ENCODE data around the gene FIBP. TPM values are rescaled to one million over a fixed set of nuclear protein-coding genes. Genes with fewer than 3 reads are reported as not detected.
A peak's percentile ranks its signal among the peaks of the same experiment; 100 is the strongest.

Gene FIBP
- total and polyA plus RNA-seq, 12 donors: 57.9 to 183 (median 72.4) TPM

DNA sequence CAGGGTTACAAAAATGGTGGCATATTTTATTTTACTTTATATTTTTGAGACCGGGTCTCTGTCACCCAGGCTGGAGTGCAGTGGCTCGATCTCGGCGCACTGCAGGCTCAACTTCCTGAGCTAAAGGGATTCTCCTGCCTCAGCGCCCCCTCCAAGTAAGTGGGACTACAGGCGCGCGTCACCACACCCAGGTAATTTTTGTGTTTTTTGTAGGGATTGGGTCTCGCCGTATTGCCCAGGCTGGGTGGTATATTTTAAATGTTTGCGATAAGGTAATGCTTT is 12.6 kb upstream of the FIBP start:
- no peaks in the 10 kb centered on the region for H3K36me3 ChIP-seq (replicated peaks in 1 of 2)
- WGBS, 4 donors: 76 to 81% (median 77%) methylated on average over 11 of the region's 11 CpGs
- H3K4me1 ChIP-seq (replicated peaks in 1 of 2): peaks cover 12 to 16% of the 10 kb centered on the region in 2 donors
- intact Hi-C loops (cut with DNase I): no loop called here
- no peaks in the 10 kb centered on the region for H3K9me3 ChIP-seq (replicated peaks in 1 of 3)
- H3K27me3 ChIP-seq: no peaks in the 10 kb centered on the region
- no peak for TF ChIP-seq POLR2A (IDR thresholded peaks at IDR 0.05)
- TF ChIP-seq, protein P1, sequence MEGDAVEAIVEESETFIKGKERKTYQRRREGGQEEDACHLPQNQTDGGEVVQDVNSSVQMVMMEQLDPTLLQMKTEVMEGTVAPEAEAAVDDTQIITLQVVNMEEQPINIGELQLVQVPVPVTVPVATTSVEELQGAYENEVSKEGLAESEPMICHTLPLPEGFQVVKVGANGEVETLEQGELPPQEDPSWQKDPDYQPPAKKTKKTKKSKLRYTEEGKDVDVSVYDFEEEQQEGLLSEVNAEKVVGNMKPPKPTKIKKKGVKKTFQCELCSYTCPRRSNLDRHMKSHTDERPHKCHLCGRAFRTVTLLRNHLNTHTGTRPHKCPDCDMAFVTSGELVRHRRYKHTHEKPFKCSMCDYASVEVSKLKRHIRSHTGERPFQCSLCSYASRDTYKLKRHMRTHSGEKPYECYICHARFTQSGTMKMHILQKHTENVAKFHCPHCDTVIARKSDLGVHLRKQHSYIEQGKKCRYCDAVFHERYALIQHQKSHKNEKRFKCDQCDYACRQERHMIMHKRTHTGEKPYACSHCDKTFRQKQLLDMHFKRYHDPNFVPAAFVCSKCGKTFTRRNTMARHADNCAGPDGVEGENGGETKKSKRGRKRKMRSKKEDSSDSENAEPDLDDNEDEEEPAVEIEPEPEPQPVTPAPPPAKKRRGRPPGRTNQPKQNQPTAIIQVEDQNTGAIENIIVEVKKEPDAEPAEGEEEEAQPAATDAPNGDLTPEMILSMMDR (IDR thresholded peaks at IDR 0.05): no peak
- H3K27ac ChIP-seq: peak overlapping the region; percentile 3 to 85 (median 70)
- peak overlapping the region in 1 of 4 donors; percentile 63 for H3K4me3 ChIP-seq
- no peak for DNase-seq

DNA sequence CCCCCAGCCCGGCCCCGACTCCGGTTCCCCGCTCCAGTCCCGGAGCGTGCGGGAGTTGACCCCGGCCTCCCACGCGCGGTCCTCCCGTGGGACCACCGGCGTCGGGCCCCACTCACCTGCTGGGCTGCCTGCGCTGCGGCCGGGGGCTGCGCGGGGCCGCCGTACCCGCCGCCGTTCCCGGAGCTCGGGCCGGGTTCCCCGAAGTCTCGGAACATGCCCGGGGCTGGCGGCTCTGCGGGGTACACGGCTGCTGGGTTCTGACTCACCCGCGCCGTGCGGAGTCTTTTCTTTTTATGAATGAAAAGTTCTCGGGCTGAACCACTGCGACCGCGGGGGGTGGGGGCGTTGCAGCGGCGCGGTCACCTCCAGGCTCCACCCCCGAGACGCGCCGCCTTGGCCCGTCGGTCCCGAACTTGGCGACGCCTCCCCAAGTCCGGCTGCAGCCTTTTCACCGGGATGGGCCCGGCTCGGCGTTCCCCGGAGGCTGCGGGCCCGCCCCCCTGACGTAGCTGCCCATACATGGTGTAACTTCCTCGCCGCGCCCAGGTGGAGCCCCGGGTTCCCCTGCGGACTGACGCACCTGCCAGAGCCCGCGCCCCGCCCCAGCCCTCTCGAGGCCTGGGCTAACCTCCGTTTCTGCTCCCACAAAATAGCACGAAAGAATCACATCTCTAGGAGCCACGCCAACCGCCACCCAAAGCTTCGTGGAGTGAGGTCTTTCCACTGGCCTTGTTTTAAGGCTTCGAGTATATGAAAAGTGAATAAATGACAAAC is 12.0 kb upstream of the FIBP start, which contains the start of gene FOSL1:
TSS of gene FOSL1 (minus strand) at position 264 of the 774 bp plus-strand sequence. CDS start at position 215, 49 bp downstream.
- 2 to 17% (median 3%) methylated on average over 6 to 80 of the region's 80 CpGs for WGBS, 4 donors
- peak within 1 kb of the TSS in 3 of 4 donors; percentile 6 to 63 (median 39) for H3K4me3 ChIP-seq
- peak; percentile 85 to 95 (median 93) for DNase-seq
- H3K27ac ChIP-seq: peak within 1 kb of the TSS; percentile 3 to 85 (median 70)
- no peaks in the 10 kb centered on the region for H3K9me3 ChIP-seq (replicated peaks in 1 of 3)
- H3K4me1 ChIP-seq (replicated peaks in 1 of 2): peaks cover 12 to 16% of the 10 kb centered on the region in 2 donors
- TF ChIP-seq POLR2A (IDR thresholded peaks at IDR 0.05): peak; percentile 90 to 97
- TF ChIP-seq, protein P1 (IDR thresholded peaks at IDR 0.05): no peak
- no peaks in the 10 kb centered on the region for H3K27me3 ChIP-seq
- H3K36me3 ChIP-seq (replicated peaks in 1 of 2): no peaks in the 10 kb centered on the region
- intact Hi-C loops (cut with DNase I): no loop called here

DNA sequence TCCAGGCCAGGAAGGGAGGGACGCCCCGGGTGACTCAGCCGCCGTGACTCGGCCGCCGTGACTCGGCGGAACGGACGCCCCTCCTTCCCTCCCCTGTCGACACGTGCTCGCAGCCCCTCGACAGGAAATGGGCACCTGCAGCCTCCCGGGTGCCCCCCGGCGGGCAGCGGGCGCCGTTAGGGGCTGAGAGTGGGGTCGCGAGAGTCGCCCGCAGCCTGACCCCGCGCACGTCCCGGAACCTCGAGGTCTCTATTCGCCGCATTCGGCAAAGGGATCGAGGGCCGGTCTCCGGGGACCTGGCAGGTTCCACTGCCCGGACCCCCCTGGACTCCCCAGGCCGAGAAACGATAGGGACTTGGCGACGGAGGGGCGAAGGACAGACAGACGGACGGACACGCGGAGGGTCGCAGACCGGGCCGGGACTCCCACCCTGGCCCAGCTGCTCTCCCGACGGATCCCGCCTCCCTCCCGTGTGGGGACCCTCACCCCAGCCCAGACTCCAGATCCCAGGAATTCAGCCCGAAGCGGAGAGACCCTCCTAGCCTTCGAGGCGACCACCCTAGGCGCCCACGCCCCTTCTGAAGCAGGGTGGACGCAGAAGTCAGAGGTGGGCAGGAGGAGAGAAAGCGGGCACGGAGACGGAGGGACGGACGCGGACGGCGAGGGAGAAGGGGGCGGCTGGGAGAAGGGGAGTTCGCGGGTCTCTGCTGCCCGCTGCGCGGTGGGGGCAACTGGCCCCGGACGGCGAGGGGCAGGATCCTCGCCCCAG is 11.3 kb upstream of the FIBP start:
- H3K27ac ChIP-seq: peak overlapping the region in 4 of 5 donors; percentile 63 to 85 (median 76)
- intact Hi-C loops (cut with DNase I): no loop called here
- no peaks in the 10 kb centered on the region for H3K36me3 ChIP-seq (replicated peaks in 1 of 2)
- no peaks in the 10 kb centered on the region for H3K9me3 ChIP-seq (replicated peaks in 1 of 3)
- 0 to 5% (median 2%) methylated on average over 27 to 78 of the region's 78 CpGs for WGBS, 4 donors
- H3K4me1 ChIP-seq (replicated peaks in 1 of 2): peaks cover 12 to 16% of the 10 kb centered on the region in 2 donors
- no peaks in the 10 kb centered on the region for H3K27me3 ChIP-seq
- DNase-seq: peak; percentile 64 to 82 (median 74)
- H3K4me3 ChIP-seq: peak overlapping the region in 3 of 4 donors; percentile 6 to 63 (median 39)
- no peak for TF ChIP-seq POLR2A (IDR thresholded peaks at IDR 0.05)
- TF ChIP-seq, protein P1 (IDR thresholded peaks at IDR 0.05): no peak

DNA sequence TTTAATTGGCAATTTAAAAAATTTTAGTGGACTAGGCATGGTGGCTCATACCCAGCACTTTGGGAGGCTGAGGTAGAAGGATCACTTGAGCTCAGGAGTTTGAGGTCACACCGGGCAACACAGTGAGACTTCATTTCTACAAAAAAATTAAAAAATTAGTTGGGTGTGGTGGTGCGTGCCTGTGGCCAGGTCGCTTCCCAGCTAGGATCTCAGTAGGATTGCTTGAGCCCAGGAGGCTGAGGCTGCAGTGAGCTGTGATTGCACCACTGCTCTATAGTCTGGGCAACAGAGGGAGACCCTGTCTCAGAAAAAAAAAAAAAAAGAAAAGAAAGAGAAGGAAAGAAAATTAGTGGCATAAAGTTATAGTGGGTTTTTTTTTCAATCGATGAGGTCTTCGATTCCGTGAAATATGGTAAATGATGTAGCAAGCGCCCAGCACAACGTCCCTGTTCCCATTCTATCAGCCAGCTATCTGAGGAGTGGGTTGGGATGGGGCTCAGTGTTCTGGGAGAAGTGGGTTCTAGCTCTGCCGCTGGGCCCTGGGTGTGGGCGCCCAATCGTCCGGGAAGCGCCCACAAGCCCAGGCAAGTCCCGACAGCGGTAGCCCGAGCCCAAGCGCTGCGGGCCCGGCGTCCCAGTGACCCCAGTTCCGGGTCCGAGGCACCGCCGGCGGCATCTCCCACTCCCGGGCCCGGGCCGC is 10.5 kb upstream of the FIBP start:
- H3K9me3 ChIP-seq (replicated peaks in 1 of 3): no peaks in the 10 kb centered on the region
- TF ChIP-seq, protein P1 (IDR thresholded peaks at IDR 0.05): no peak
- no peak for TF ChIP-seq POLR2A (IDR thresholded peaks at IDR 0.05)
- peak overlapping the region in 2 of 5 donors; percentile 83 to 85 for H3K27ac ChIP-seq
- DNase-seq: no peak
- H3K4me1 ChIP-seq (replicated peaks in 1 of 2): peaks cover 12 to 16% of the 10 kb centered on the region in 2 donors
- no peaks in the 10 kb centered on the region for H3K27me3 ChIP-seq
- H3K4me3 ChIP-seq: peak overlapping the region in 2 of 4 donors; percentile 39 to 63
- H3K36me3 ChIP-seq (replicated peaks in 1 of 2): no peaks in the 10 kb centered on the region
- intact Hi-C loops (cut with DNase I): no loop called here
- 29 to 72% (median 33%) methylated on average over 9 to 28 of the region's 28 CpGs for WGBS, 4 donors
